Measurements from ENCODE around the gene CBX6. TPM values are rescaled to one million over a fixed set of nuclear protein-coding genes. Genes with fewer than 3 reads are reported as not detected.
A peak's percentile ranks its signal among the peaks of the same experiment; 100 is the strongest.

CBX6 gene
- total and polyA plus RNA-seq, 9 of the 15 experiments (the other 6 are each of a cell fraction or from before 2014, with no cell fraction given): 0.75 to 31.6 (median 8.0) TPM

DNA sequence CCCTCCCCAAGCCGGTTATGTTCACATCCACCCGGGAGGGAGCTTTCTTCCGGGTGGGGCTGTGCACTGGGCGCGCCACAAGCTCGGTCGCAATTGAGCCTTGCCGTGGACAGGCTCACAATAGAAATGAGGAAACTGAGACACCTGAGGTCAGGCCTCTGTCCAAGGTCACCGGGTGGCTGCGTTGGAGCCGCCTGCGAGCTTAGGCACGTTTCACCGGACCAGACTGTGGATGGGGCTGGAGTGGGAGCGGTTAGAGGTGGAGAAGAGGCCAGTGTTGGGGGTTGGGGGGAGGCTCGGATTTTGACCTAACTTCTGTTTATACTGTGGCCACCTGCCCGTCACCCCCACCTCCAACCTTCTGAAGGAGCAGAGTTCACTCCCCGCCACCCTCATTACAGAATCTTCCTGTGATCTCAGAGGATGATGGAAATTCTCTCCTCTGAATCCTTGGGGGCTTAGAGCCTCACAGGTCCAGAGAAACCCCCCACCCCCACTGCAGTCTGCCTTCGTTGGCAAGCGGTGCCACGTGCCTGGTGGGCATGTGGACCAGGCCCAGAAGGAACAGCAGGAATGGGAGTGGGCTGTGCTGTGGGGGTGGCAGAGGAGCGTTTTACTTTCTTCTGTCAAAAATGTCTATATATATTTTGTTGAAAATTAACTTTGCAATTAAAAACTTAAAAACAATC is 27.6 kb downstream of the CBX6 start (continued):
- TF ChIP-seq SMAD4 (CRISPR knock-in tag; conservative IDR thresholded peaks at IDR 0.05) (0 out of 2 replicates have a peak, but pooled peaks have one; percentile 9), CTBP1 (IDR thresholded peaks at IDR 0.05; ENCODE audit: borderline replicate concordance) (0 out of 2 replicates have a peak, but pooled peaks have one; percentile 12), PTRF (tag; IDR thresholded peaks at IDR 0.05) (no peak), ZNF140 (CRISPR knock-in tag; IDR thresholded peaks at IDR 0.05) (no peak), ZFX (CRISPR knock-in tag; IDR thresholded peaks at IDR 0.05) (peak; percentile 37; the same call in 1 of the 2 replicates), NFXL1 (CRISPR knock-in tag; IDR thresholded peaks at IDR 0.05) (no peak), RBFOX2 (IDR thresholded peaks at IDR 0.05; ENCODE audit: low read depth, low read length) (peak; percentile 42; the same call in 1 of the 2 replicates), ZC3H4 (CRISPR knock-in tag; IDR thresholded peaks at IDR 0.05; ENCODE audit: borderline replicate concordance) (no peak), NRF1 (conservative IDR thresholded peaks at IDR 0.05 in 1 of 2, IDR thresholded peaks at IDR 0.05 in 1 of 2) (peak in 1 of 2 experiments; percentile 37; a peak in 1 of 4 replicates), ZNF551 (CRISPR knock-in tag; IDR thresholded peaks at IDR 0.05) (no peak), GATAD2A (IDR thresholded peaks at IDR 0.05) (0 out of 2 replicates have a peak, but pooled peaks have one; percentile 31), CXXC5 (CRISPR knock-in tag; IDR thresholded peaks at IDR 0.05) (0 out of 2 replicates have a peak, but pooled peaks have one; percentile 5), DPF2 (IDR thresholded peaks at IDR 0.05) (0 out of 2 replicates have a peak, but pooled peaks have one; percentile 26), BCOR (IDR thresholded peaks at IDR 0.05) (0 out of 2 replicates have a peak, but pooled peaks have one; percentile 17), SRSF9 (IDR thresholded peaks at IDR 0.05; ENCODE audit: borderline replicate concordance, low read depth, low read length) (no peak)
- TF ChIP-seq, protein P1, sequence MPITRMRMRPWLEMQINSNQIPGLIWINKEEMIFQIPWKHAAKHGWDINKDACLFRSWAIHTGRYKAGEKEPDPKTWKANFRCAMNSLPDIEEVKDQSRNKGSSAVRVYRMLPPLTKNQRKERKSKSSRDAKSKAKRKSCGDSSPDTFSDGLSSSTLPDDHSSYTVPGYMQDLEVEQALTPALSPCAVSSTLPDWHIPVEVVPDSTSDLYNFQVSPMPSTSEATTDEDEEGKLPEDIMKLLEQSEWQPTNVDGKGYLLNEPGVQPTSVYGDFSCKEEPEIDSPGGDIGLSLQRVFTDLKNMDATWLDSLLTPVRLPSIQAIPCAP (CRISPR knock-in tag; IDR thresholded peaks at IDR 0.05; ENCODE audit: borderline replicate concordance): no peak

All from K562 (cell line).